ENCODE results near the gene ARHGAP8.

ARHGAP8 gene

GRCh38 chr22:44752285-44753188 is at the start of gene ARHGAP8:
Gene ARHGAP8 (plus strand): TSS chr22:44752575. CDS start chr22:44786528, 33,953 bp downstream.
- in situ Hi-C loops (cut with MboI; ENCODE audit: low pct_unique_long_range_greater_than_20kb, low sequenced_read_pairs) = no loop called here
- DNase-seq = no peak

GRCh38 chr22:44703255-44703870 is 49.0 kb upstream of the ARHGAP8 start:
- in situ Hi-C loops (cut with MboI; ENCODE audit: low pct_unique_long_range_greater_than_20kb, low sequenced_read_pairs) = no loop called here
- DNase-seq = no peak

- no peak for DNase-seq
- in situ Hi-C loops (cut with MboI; ENCODE audit: low pct_unique_long_range_greater_than_20kb, low sequenced_read_pairs) = no loop called here
These were observed 48.0 kb upstream of the ARHGAP8 start for GRCh38 chr22:44704159-44705021.

GRCh38 chr22:44705022-44705297 is 47.4 kb upstream of the ARHGAP8 start:
- in situ Hi-C loops (cut with MboI; ENCODE audit: low pct_unique_long_range_greater_than_20kb, low sequenced_read_pairs) = no loop called here
- DNase-seq = no peak

GRCh38 chr22:44706488-44706887 is 45.9 kb upstream of the ARHGAP8 start:
- no peak for DNase-seq
- in situ Hi-C loops (cut with MboI; ENCODE audit: low pct_unique_long_range_greater_than_20kb, low sequenced_read_pairs) = no loop called here

- in situ Hi-C loops (cut with MboI; ENCODE audit: low pct_unique_long_range_greater_than_20kb, low sequenced_read_pairs) = no loop called here
- no peak for DNase-seq
These were observed 45.2 kb upstream of the ARHGAP8 start for GRCh38 chr22:44707178-44707577.

GRCh38 chr22:44707752-44708151 is 44.6 kb upstream of the ARHGAP8 start:
- in situ Hi-C loops (cut with MboI; ENCODE audit: low pct_unique_long_range_greater_than_20kb, low sequenced_read_pairs) = no loop called here
- DNase-seq = no peak

GRCh38 chr22:44709881-44710392 is 42.4 kb upstream of the ARHGAP8 start:
- in situ Hi-C loops (cut with MboI; ENCODE audit: low pct_unique_long_range_greater_than_20kb, low sequenced_read_pairs) = no loop called here
- DNase-seq = no peak

GRCh38 chr22:44710474-44711240 is 41.7 kb upstream of the ARHGAP8 start:
- in situ Hi-C loops (cut with MboI; ENCODE audit: low pct_unique_long_range_greater_than_20kb, low sequenced_read_pairs) = no loop called here
- no peak for DNase-seq

- in situ Hi-C loops (cut with MboI; ENCODE audit: low pct_unique_long_range_greater_than_20kb, low sequenced_read_pairs) = no loop called here
These were observed 41.2 kb upstream of the ARHGAP8 start for GRCh38 chr22:44711241-44711560.

GRCh38 chr22:44711690-44712555 is 40.5 kb upstream of the ARHGAP8 start:
- in situ Hi-C loops (cut with MboI; ENCODE audit: low pct_unique_long_range_greater_than_20kb, low sequenced_read_pairs) = no loop called here
- no peak for DNase-seq

More at GRCh38 chr22:44711241-44711560, 41.2 kb upstream of the ARHGAP8 start:
- no peak for DNase-seq

GRCh38 chr22:44712962-44713361 is 39.4 kb upstream of the ARHGAP8 start:
- in situ Hi-C loops (cut with MboI; ENCODE audit: low pct_unique_long_range_greater_than_20kb, low sequenced_read_pairs) = no loop called here
- DNase-seq = no peak

- in situ Hi-C loops (cut with MboI; ENCODE audit: low pct_unique_long_range_greater_than_20kb, low sequenced_read_pairs) = no loop called here
- no peak for DNase-seq
These were observed 37.5 kb upstream of the ARHGAP8 start for GRCh38 chr22:44714703-44715350.

- in situ Hi-C loops (cut with MboI; ENCODE audit: low pct_unique_long_range_greater_than_20kb, low sequenced_read_pairs) = no loop called here
- DNase-seq = no peak
These were observed 34.0 kb upstream of the ARHGAP8 start for GRCh38 chr22:44718418-44718817.

GRCh38 chr22:44719586-44720368 is 32.6 kb upstream of the ARHGAP8 start:
- in situ Hi-C loops (cut with MboI; ENCODE audit: low pct_unique_long_range_greater_than_20kb, low sequenced_read_pairs) = no loop called here
- DNase-seq = no peak

- in situ Hi-C loops (cut with MboI; ENCODE audit: low pct_unique_long_range_greater_than_20kb, low sequenced_read_pairs) = no loop called here
- no peak for DNase-seq
These were observed 31.2 kb upstream of the ARHGAP8 start for GRCh38 chr22:44721213-44721612.

GRCh38 chr22:44722611-44723010 is 29.8 kb upstream of the ARHGAP8 start:
- no peak for DNase-seq
- in situ Hi-C loops (cut with MboI; ENCODE audit: low pct_unique_long_range_greater_than_20kb, low sequenced_read_pairs) = no loop called here

Data from KBM-7 (cell line).